H1 (cell line): ENCODE data around the gene TLR9.

Experiments used
- JUN ChIP-seq: IDR thresholded peaks from 2 replicates; pipeline ENCODE4 v1.6.1; 2011; ENCODE audit warnings: low read depth, mild to moderate bottlenecking, improper control_type of control experiment, low read length
- POLR2A ChIP-seq, 2 experiments: IDR thresholded peaks; 1 replicate in 1 of 2; 2 replicates in 1 of 2; pipeline ENCODE4 v1.6.1; 2011; ENCODE audit warnings: low read depth in 2 of 2, low read length in 2 of 2, mild to moderate bottlenecking in 2 of 2; ENCODE audit errors: control extremely low read depth in 1 of 2
- RXRA ChIP-seq: IDR thresholded peaks from 2 replicates; pipeline ENCODE4 v1.6.1; 2011; ENCODE audit warnings: low read depth, mild to moderate bottlenecking, low read length, moderate library complexity; ENCODE audit not compliant: insufficient read depth
- TEAD4 ChIP-seq: IDR thresholded peaks from 2 replicates; pipeline ENCODE4 v1.6.1; 2012; ENCODE audit warnings: low read depth, low read length, inconsistent platforms, mixed read lengths
- ZNF274 ChIP-seq: IDR thresholded peaks from 2 replicates; pipeline ENCODE4 v1.7.0; 2012; ENCODE audit warnings: low read length, borderline replicate concordance; ENCODE audit errors: extremely low read depth

- TF ChIP-seq POLR2A (IDR thresholded peaks at IDR 0.05; ENCODE audit: control extremely low read depth in 1 of 2, low read depth in 2 of 2, low read length in 2 of 2) (no peak), TEAD4 (no peak), ZNF274 (no peak), JUN (no peak), RXRA (no peak)
These were observed 3.4 kb upstream of the TLR9 start for GRCh38 chr3:52228751-52229291.
